ENCODE measurements around the gene TP53I11. TPM values are rescaled to one million over a fixed set of nuclear protein-coding genes. Genes with fewer than 3 reads are reported as not detected.
A peak's percentile ranks its signal among the peaks of the same experiment; 100 is the strongest.

The TP53I11 gene
- total and polyA plus RNA-seq, 12 donors: 22.8 to 89.4 (median 32.7) TPM

DNA sequence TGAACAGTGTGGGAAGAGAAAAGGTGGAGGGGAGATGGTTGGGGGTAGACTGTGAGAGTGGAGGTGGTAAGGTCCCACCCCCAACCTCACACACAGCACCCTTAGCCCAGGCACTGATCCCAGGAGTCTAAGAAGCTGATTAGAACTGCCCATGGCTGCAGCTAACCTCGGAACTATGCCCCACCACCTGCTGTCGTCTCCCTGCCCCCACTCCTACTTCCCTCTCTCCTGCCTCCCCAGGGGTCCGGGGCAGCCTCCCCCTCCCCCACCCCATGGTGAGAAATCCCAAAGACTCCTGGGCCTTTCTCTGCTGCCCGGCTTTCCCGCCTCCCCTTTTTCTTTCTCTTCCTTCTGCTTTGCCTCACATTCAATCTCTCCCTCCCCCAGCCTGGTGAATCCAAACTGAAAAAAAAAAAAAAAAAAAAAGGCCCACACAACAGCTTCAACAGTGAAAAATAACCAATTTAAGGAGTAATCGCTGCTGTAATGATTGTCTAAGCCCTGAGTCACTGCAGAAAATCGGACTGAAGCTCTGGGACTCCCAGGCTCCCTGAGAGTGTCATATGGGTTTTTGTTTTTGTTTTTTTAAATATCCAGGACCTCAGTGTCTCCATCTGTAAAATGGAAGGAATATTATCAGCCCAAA, 9.6 kb upstream of the TP53I11 start:
- Histone ChIP-seq H3K4me1 (peaks cover 0 to 19% (median 14%) of the 10 kb centered on the region in 9 donors), H3K27me3 (peaks cover 0 to 4% (median 0%) of the 10 kb centered on the region in 7 donors), H3K9me3 (no peaks in the 10 kb centered on the region), H3K27ac (no peak overlapping the region), H3K4me3 (no peak overlapping the region), H3K36me3 (no peaks in the 10 kb centered on the region)
- TF ChIP-seq, protein P1, sequence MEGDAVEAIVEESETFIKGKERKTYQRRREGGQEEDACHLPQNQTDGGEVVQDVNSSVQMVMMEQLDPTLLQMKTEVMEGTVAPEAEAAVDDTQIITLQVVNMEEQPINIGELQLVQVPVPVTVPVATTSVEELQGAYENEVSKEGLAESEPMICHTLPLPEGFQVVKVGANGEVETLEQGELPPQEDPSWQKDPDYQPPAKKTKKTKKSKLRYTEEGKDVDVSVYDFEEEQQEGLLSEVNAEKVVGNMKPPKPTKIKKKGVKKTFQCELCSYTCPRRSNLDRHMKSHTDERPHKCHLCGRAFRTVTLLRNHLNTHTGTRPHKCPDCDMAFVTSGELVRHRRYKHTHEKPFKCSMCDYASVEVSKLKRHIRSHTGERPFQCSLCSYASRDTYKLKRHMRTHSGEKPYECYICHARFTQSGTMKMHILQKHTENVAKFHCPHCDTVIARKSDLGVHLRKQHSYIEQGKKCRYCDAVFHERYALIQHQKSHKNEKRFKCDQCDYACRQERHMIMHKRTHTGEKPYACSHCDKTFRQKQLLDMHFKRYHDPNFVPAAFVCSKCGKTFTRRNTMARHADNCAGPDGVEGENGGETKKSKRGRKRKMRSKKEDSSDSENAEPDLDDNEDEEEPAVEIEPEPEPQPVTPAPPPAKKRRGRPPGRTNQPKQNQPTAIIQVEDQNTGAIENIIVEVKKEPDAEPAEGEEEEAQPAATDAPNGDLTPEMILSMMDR (IDR thresholded peaks at IDR 0.05): no peak
- DNase-seq (no peak), ATAC-seq (no peak)
- WGBS, 2 donors: 54 to 56% methylated on average over 7 of the region's 7 CpGs
- intact Hi-C loops (cut with DNase I): no loop called here

DNA sequence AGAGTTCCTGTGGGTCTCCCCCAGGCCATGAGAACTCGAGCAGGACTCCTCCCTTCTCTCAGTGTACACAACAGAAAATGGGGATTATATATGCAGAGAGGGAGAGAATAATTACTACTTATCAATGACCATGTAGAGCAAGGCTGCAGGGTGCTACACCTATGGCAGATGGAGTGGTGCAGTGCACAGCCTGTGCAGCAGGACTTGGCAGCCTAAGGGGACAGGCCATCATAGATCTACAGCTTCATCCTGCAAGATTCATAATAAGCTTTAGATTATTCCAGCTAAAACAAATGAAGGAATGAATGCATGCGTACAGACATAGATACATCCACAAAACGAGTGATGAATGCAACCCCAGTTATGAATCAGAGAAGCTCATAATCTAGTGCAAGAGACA, 8.4 kb upstream of the TP53I11 start:
- intact Hi-C loops (cut with DNase I): loop anchor here in 1 of 10 donors (10.0 kb wide), 1 partner anchor 66 kb away; no protein-coding TSS in a partner anchor
- TF ChIP-seq, protein P1 (IDR thresholded peaks at IDR 0.05): no peak
- WGBS, 2 donors: 88 to 93% methylated on average over 3 of the region's 3 CpGs

DNA sequence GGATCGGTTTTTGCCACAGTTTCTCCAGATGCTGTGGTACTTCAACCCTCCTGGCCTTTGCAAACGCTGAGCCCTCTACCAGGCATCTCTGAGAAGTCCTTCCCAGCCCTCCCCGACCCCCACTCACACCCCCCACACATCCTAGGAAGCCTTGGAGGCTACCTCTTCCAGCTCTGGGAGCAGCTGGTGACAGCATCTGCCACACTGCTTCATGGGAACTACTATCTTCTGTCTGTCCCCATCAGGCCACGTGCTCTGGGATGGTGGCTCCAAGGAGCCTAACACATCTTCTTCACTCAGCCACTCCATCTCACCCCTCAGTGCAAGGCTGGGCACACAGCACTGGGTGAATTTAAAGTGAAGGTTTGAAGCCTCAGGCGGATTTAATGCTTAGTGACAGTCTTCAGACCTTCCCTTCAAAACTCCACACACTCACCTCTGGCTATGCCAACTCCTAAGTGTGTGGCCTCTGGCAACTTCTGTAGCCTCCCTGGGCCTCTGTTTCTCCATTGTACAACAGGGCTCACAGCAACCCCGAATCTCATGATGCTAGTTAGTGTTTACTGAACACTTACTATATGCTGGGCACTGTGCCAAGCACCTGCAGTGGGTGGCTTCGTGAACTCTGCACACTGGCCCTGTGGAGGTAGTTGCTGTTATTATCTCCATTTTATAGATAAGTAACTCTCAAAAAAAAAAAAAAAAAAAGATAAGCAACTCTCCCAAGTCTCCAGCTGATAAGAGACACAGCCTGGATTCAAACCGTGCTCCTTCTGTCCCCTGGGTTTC, 7.3 kb upstream of the TP53I11 start:
- Histone ChIP-seq H3K4me3 (no peak overlapping the region), H3K36me3 (no peaks in the 10 kb centered on the region)
- 67 to 71% methylated on average over 8 of the region's 8 CpGs for WGBS, 2 donors

More for the DNA sequence above, 8.4 kb upstream of the TP53I11 start:
- no peak for ATAC-seq
- Histone ChIP-seq H3K27ac (no peak overlapping the region), H3K4me1 (peaks cover 0 to 32% (median 24%) of the 10 kb centered on the region in 9 donors), H3K4me3 (no peak overlapping the region), H3K9me3 (no peaks in the 10 kb centered on the region), H3K36me3 (no peaks in the 10 kb centered on the region), H3K27me3 (peaks cover 0 to 4% (median 0%) of the 10 kb centered on the region in 7 donors)
- no peak for DNase-seq

DNA sequence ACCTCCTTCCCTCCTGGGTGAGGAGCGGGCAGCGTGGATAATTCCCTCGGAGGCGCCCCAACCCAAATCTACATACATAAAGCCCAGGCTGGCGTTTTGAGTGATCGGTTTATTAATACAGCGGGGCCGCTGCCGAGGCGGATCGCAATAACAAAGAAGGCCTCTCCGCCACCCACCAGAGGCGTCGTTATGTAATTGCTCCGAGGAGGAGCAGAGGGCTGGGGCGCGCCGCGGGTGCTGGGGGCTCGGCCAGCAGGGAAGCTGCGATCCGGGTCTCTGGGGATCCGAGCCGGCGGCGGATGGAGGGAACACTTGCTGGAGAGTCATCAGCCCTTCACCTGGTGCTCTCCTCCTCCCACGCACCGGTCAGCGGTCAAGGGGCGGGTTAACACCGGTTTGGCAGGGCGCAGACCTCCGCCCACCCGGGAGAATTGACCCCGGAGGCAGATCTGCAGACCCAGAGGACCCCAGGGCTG, 6.4 kb upstream of the TP53I11 start:
- no peak overlapping the region for H3K27ac ChIP-seq
- TF ChIP-seq, protein P1 (IDR thresholded peaks at IDR 0.05): no peak
- intact Hi-C loops (cut with DNase I): loop anchor here in 1 of 10 donors (10.0 kb wide), 1 partner anchor 68 kb away; no protein-coding TSS in a partner anchor
- 16 to 22% methylated on average over 34 to 35 of the region's 35 CpGs for WGBS, 2 donors
- DNase-seq: no peak
- H3K36me3 ChIP-seq: no peaks in the 10 kb centered on the region
- ATAC-seq: peak in 2 of 8 donors; percentile 12 to 22
- peaks cover 0 to 45% (median 27%) of the 10 kb centered on the region in 9 donors for H3K4me1 ChIP-seq
- peaks cover 0 to 4% (median 0%) of the 10 kb centered on the region in 7 donors for H3K27me3 ChIP-seq
- no peaks in the 10 kb centered on the region for H3K9me3 ChIP-seq
- H3K4me3 ChIP-seq: peak overlapping the region in 4 of 10 donors; percentile 1 to 27 (median 18)

More for the DNA sequence above, 7.3 kb upstream of the TP53I11 start:
- TF ChIP-seq, protein P1 (IDR thresholded peaks at IDR 0.05): no peak
- DNase-seq (no peak), ATAC-seq (no peak)
- H3K27ac ChIP-seq: no peak overlapping the region
- no peaks in the 10 kb centered on the region for H3K9me3 ChIP-seq
- H3K27me3 ChIP-seq: peaks cover 0 to 4% (median 0%) of the 10 kb centered on the region in 7 donors
- peaks cover 0 to 38% (median 27%) of the 10 kb centered on the region in 9 donors for H3K4me1 ChIP-seq
- intact Hi-C loops (cut with DNase I): loop anchor here in 1 of 10 donors (10.0 kb wide), 1 partner anchor 67 kb away; no protein-coding TSS in a partner anchor
